Activated CD4-positive, alpha-beta memory T cell treated with anti-CD3 and anti-CD28 coated beads, Interleukin-2, amount 10 ng/mL, durations not matched to agents 7 days and 5 days (primary cell): ENCODE results near the gene TMEM38A. TPM values are rescaled to one million over a fixed set of nuclear protein-coding genes. Genes with fewer than 3 reads are reported as not detected.
"Not testable (repeated sequence)": the region's sequence is repeated elsewhere in the genome, so short reads cannot be mapped to it uniquely, and the experiment has no call there.

ENCODE experiments used
- CTCF ChIA-PET: fragments of 350-600 bp; sonication (Branson Sonifier 250); formaldehyde crosslinking; loops from one replicate; lab custom pipeline; 2021; ENCODE audit warnings: antibody characterized with exemption, inconsistent platforms; lab: Charles Lee
- POLR2A ChIA-PET: fragments of 350-600 bp; sonication (Branson Sonifier 250); formaldehyde crosslinking; loops from one replicate; lab custom pipeline; 2021; ENCODE audit warnings: antibody characterized with exemption; lab: Charles Lee
- DNase-seq: peaks from one replicate; pipeline ENCODE4 v3.0.0-alpha.2; 2020
- H3K27ac Mint-ChIP-seq: one replicate; pipeline ENCODE4 v1.8.0; 2021; ENCODE audit warnings: mild to moderate bottlenecking, mixed read lengths
- H3K27me3 Mint-ChIP-seq: one replicate; pipeline ENCODE4 v1.8.0; 2021; ENCODE audit warnings: mixed read lengths
- H3K36me3 Mint-ChIP-seq: one replicate; pipeline ENCODE4 v1.8.0; 2021; ENCODE audit warnings: low read depth, mixed read lengths
- H3K4me1 Mint-ChIP-seq: one replicate; pipeline ENCODE4 v1.8.0; 2021; ENCODE audit warnings: mixed read lengths
- H3K4me3 Mint-ChIP-seq: one replicate; pipeline ENCODE4 v1.8.0; 2021; ENCODE audit warnings: mild to moderate bottlenecking, mixed read lengths
- H3K9me3 Mint-ChIP-seq: one replicate; pipeline ENCODE4 v1.8.0; 2021; ENCODE audit warnings: mixed read lengths
- total RNA-seq, 2 experiments: library from RNA; stranded (reverse); gene quantifications; one replicate each; pipeline ENCODE4 v1.2.3, GENCODE V29; 2021

The TMEM38A gene
- total RNA-seq, 2 experiments from 2014 or later: 1.4 TPM

- no peak for DNase-seq
- Mint-ChIP-seq H3K36me3 (no peaks in the 10 kb centered on the region), H3K27me3 (no peaks in the 10 kb centered on the region), H3K4me3 (no peak overlapping the region), H3K4me1 (no peaks in the 10 kb centered on the region), H3K9me3 (peaks cover 2% of the 10 kb centered on the region), H3K27ac (no peak overlapping the region)
- ChIA-PET CTCF (interaction anchor here (0.7 to 0.9 kb wide), 2 partner anchors 17 to 31 kb away, joined by 3 to 4 read pairs; no protein-coding TSS in a partner anchor), POLR2A (no interaction called here)
These were observed 23.3 kb downstream of the TMEM38A start for GRCh38 chr19:16684216-16684615.

GRCh38 chr19:16688084-16688483 is 27.1 kb downstream of the TMEM38A start:
- Mint-ChIP-seq H3K4me1 (no peaks in the 10 kb centered on the region), H3K4me3 (no peak overlapping the region), H3K9me3 (no peaks in the 10 kb centered on the region), H3K27me3 (no peaks in the 10 kb centered on the region), H3K36me3 (no peaks in the 10 kb centered on the region), H3K27ac (no peak overlapping the region)
- CTCF ChIA-PET: no interaction called here
- POLR2A ChIA-PET: no interaction called here
- DNase-seq: no peak

GRCh38 chr19:16698914-16699313 is 38.0 kb downstream of the TMEM38A start:
- Mint-ChIP-seq H3K27me3 (peaks cover 1% of the 10 kb centered on the region), H3K36me3 (no peaks in the 10 kb centered on the region), H3K9me3 (no peaks in the 10 kb centered on the region), H3K27ac (no peak overlapping the region), H3K4me3 (no peak overlapping the region), H3K4me1 (no peaks in the 10 kb centered on the region)
- ChIA-PET CTCF (no interaction called here), POLR2A (no interaction called here)
- DNase-seq: no peak

GRCh38 chr19:16702123-16702522 is 41.2 kb downstream of the TMEM38A start:
- ChIA-PET POLR2A (no interaction called here), CTCF (interaction anchor here (1.0 kb wide), 1 partner anchor 15 kb away, joined by 4 read pairs; no protein-coding TSS in a partner anchor)
- no peak overlapping the region for H3K4me3 Mint-ChIP-seq

GRCh38 chr19:16703677-16704076 is 42.7 kb downstream of the TMEM38A start:
- Mint-ChIP-seq H3K9me3 (no peaks in the 10 kb centered on the region), H3K36me3 (no peaks in the 10 kb centered on the region), H3K4me3 (no peak overlapping the region), H3K27me3 (no peaks in the 10 kb centered on the region), H3K27ac (no peak overlapping the region), H3K4me1 (no peaks in the 10 kb centered on the region)
- DNase-seq: no peak
- ChIA-PET CTCF (interaction anchor here (1.3 kb wide), 1 partner anchor 17 kb away, joined by 5 read pairs; the partner anchor contains the start of gene NWD1), POLR2A (no interaction called here)

More at GRCh38 chr19:16702123-16702522, 41.2 kb downstream of the TMEM38A start:
- peaks cover 1% of the 10 kb centered on the region for H3K27me3 Mint-ChIP-seq
- H3K36me3 Mint-ChIP-seq: no peaks in the 10 kb centered on the region
- no peak for DNase-seq
- H3K27ac Mint-ChIP-seq: no peak overlapping the region
- H3K4me1 Mint-ChIP-seq: no peaks in the 10 kb centered on the region
- H3K9me3 Mint-ChIP-seq: no peaks in the 10 kb centered on the region

- H3K27ac Mint-ChIP-seq, POLR2A ChIA-PET: not testable (repeated sequence)
These were observed 49.9 kb downstream of the TMEM38A start for GRCh38 chr19:16710870-16711269.

GRCh38 chr19:16712295-16712694 is 51.4 kb downstream of the TMEM38A start:
- DNase-seq, H3K27ac Mint-ChIP-seq, H3K9me3 Mint-ChIP-seq, H3K4me3 Mint-ChIP-seq, POLR2A ChIA-PET, H3K27me3 Mint-ChIP-seq, H3K36me3 Mint-ChIP-seq, H3K4me1 Mint-ChIP-seq: not testable (repeated sequence)
- CTCF ChIA-PET: interaction anchor here (0.6 kb wide), 1 partner anchor 134 kb away, joined by 3 read pairs; no protein-coding TSS in a partner anchor

More at GRCh38 chr19:16710870-16711269, 49.9 kb downstream of the TMEM38A start:
- not testable (repeated sequence) for H3K4me1 Mint-ChIP-seq, H3K27me3 Mint-ChIP-seq, DNase-seq, H3K4me3 Mint-ChIP-seq, H3K9me3 Mint-ChIP-seq, H3K36me3 Mint-ChIP-seq
- CTCF ChIA-PET: interaction anchor here (0.7 kb wide), 1 partner anchor 67 kb away, joined by 3 read pairs; no protein-coding TSS in a partner anchor

- H3K36me3 Mint-ChIP-seq: no peaks in the 10 kb centered on the region
- no peaks in the 10 kb centered on the region for H3K4me1 Mint-ChIP-seq
- H3K9me3 Mint-ChIP-seq: no peaks in the 10 kb centered on the region
- no peak overlapping the region for H3K4me3 Mint-ChIP-seq
- H3K27me3 Mint-ChIP-seq: peaks cover 4% of the 10 kb centered on the region
- DNase-seq: peak; percentile 61
- ChIA-PET POLR2A (no interaction called here), CTCF (interaction anchor here (0.6 to 1.6 kb wide), 8 partner anchors 8 to 103 kb away, joined by 3 to 5 read pairs (median 4); partner anchors contain the start of gene SMIM7)
- no peak overlapping the region for H3K27ac Mint-ChIP-seq
These were observed 53.9 kb downstream of the TMEM38A start for GRCh38 chr19:16714702-16715287.

- Mint-ChIP-seq H3K36me3 (no peaks in the 10 kb centered on the region), H3K27me3 (peaks cover 3% of the 10 kb centered on the region), H3K9me3 (no peaks in the 10 kb centered on the region), H3K4me3 (no peak overlapping the region), H3K4me1 (no peaks in the 10 kb centered on the region), H3K27ac (no peak overlapping the region)
- ChIA-PET POLR2A (no interaction called here), CTCF (interaction anchor here (1.5 to 1.6 kb wide), 2 partner anchors 8 to 55 kb away, joined by 3 to 4 read pairs; partner anchors contain the start of gene SMIM7)
- DNase-seq: no peak
These were observed 54.7 kb downstream of the TMEM38A start for GRCh38 chr19:16715611-16716010.

- Mint-ChIP-seq H3K9me3 (no peaks in the 10 kb centered on the region), H3K4me1 (no peaks in the 10 kb centered on the region), H3K27me3 (no peaks in the 10 kb centered on the region), H3K4me3 (no peak overlapping the region), H3K36me3 (no peaks in the 10 kb centered on the region), H3K27ac (no peak overlapping the region)
- ChIA-PET POLR2A (no interaction called here), CTCF (interaction anchor here (1.3 kb wide), 1 partner anchor 17 kb away, joined by 5 read pairs; no protein-coding TSS in a partner anchor)
- no peak for DNase-seq
These were observed 60.1 kb downstream of the TMEM38A start for GRCh38 chr19:16721051-16721450.

GRCh38 chr19:16722591-16722990 is 61.7 kb downstream of the TMEM38A start:
- Mint-ChIP-seq H3K9me3 (no peaks in the 10 kb centered on the region), H3K27me3 (no peaks in the 10 kb centered on the region), H3K36me3 (no peaks in the 10 kb centered on the region), H3K27ac (no peak overlapping the region), H3K4me3 (no peak overlapping the region), H3K4me1 (no peaks in the 10 kb centered on the region)
- CTCF ChIA-PET: no interaction called here
- no peak for DNase-seq
- POLR2A ChIA-PET: no interaction called here

GRCh38 chr19:16726916-16727315 is 66.0 kb downstream of the TMEM38A start:
- Mint-ChIP-seq H3K4me1 (no peaks in the 10 kb centered on the region), H3K27me3 (no peaks in the 10 kb centered on the region), H3K4me3 (no peak overlapping the region), H3K27ac (no peak overlapping the region), H3K9me3 (no peaks in the 10 kb centered on the region), H3K36me3 (no peaks in the 10 kb centered on the region)
- ChIA-PET POLR2A (no interaction called here), CTCF (no interaction called here)
- DNase-seq: no peak

- DNase-seq, H3K36me3 Mint-ChIP-seq, H3K9me3 Mint-ChIP-seq, POLR2A ChIA-PET, H3K4me3 Mint-ChIP-seq, H3K27ac Mint-ChIP-seq, H3K4me1 Mint-ChIP-seq, H3K27me3 Mint-ChIP-seq: not testable (repeated sequence)
- CTCF ChIA-PET: interaction anchor here (1.3 kb wide), 1 partner anchor 21 kb away, joined by 4 read pairs; no protein-coding TSS in a partner anchor
These were observed 74.8 kb downstream of the TMEM38A start for GRCh38 chr19:16735650-16736266.
